OCI-LY1 (cell line): ENCODE measurements around the gene TDRKH.

ENCODE experiments used
- CTCF ChIP-seq: fragments of 200-600 bp; sonication (generic), shearing (Covaris generic); IDR thresholded peaks from 2 replicates; pipeline ENCODE4 v1.5.1; 2017; ENCODE audit warnings: mild to moderate bottlenecking, antibody characterized with exemption, low read length, moderate library complexity, mixed read lengths
- EZH2 ChIP-seq: fragments of 200-600 bp; sonication (generic), shearing (Covaris generic); IDR thresholded peaks from 2 replicates; pipeline ENCODE4 v1.8.0; 2017; ENCODE audit warnings: borderline replicate concordance, mixed run types, mild to moderate bottlenecking, antibody characterized with exemption, low read length, moderate library complexity, mixed read lengths

- TF ChIP-seq CTCF: no peak
- TF ChIP-seq EZH2: no peak
Observed at GRCh38 chr1:151756291-151756690, 34.0 kb downstream of the TDRKH start.
